GM21360 (cell line): ENCODE measurements around the gene ACTL6B.

Experiments
- ATAC-seq: cut with Tn5 transposase; IDR thresholded peaks from one replicate; pipeline ENCODE4 v1.9.1; 2021; ENCODE audit warnings: mild to moderate bottlenecking, moderate library complexity; ENCODE audit not compliant: unreplicated experiment

The ACTL6B gene

GRCh38 chr7:100603726-100604027 is 52.6 kb downstream of the ACTL6B start:
- ATAC-seq, result no peak

GRCh38 chr7:100602889-100603725 is 53.1 kb downstream of the ACTL6B start:
- no peak for ATAC-seq

- ATAC-seq, result no peak
These were observed 55.6 kb downstream of the ACTL6B start for GRCh38 chr7:100600730-100601038.

GRCh38 chr7:100599911-100600729 is 56.1 kb downstream of the ACTL6B start:
- no peak for ATAC-seq

GRCh38 chr7:100598425-100598824 is 57.8 kb downstream of the ACTL6B start:
- no peak for ATAC-seq

- ATAC-seq, result no peak
These were observed 61.1 kb downstream of the ACTL6B start for GRCh38 chr7:100595188-100595587.
